ENCODE data around the gene STK32A.

GRCh38 chr5:147430628-147431027 is 195.8 kb downstream of the STK32A start:
- no peak for TF ChIP-seq CTCF (conservative IDR thresholded peaks at IDR 0.05)
- TF ChIP-seq ZFX (IDR thresholded peaks at IDR 0.05) = no peak

Data from C4-2B (cell line).